ENCODE results near the gene RCAN2.

Gene RCAN2

GRCh38 chr6:46215777-46216176 lies 275.5 kb downstream of the RCAN2 start:
- DNase-seq (ENCODE audit: low read depth in 2 of 2) = no peak

- no peak for DNase-seq (ENCODE audit: low read depth in 2 of 2)
Observed at GRCh38 chr6:46215213-46215612, 276.0 kb downstream of the RCAN2 start.

- no peak for DNase-seq (ENCODE audit: low read depth in 2 of 2)
Observed at GRCh38 chr6:46211917-46212316, 279.3 kb downstream of the RCAN2 start.

GRCh38 chr6:46210294-46210693 lies 281.0 kb downstream of the RCAN2 start:
- no peak for DNase-seq (ENCODE audit: low read depth in 2 of 2)

- no peak for DNase-seq (ENCODE audit: low read depth in 2 of 2)
Observed at GRCh38 chr6:46208303-46208702, 282.9 kb downstream of the RCAN2 start.

- no peak for DNase-seq (ENCODE audit: low read depth in 2 of 2)
Observed at GRCh38 chr6:46207174-46207573, 284.1 kb downstream of the RCAN2 start.

- DNase-seq (ENCODE audit: low read depth in 2 of 2) = no peak
Observed at GRCh38 chr6:46204880-46205650, 286.2 kb downstream of the RCAN2 start.

- no peak for DNase-seq (ENCODE audit: low read depth in 2 of 2)
Observed at GRCh38 chr6:46203391-46204177, 287.7 kb downstream of the RCAN2 start.

- DNase-seq (ENCODE audit: low read depth in 2 of 2) = no peak
Observed at GRCh38 chr6:46201702-46202101, 289.5 kb downstream of the RCAN2 start.

- no peak for DNase-seq (ENCODE audit: low read depth in 2 of 2)
Observed at GRCh38 chr6:46199387-46199786, 291.9 kb downstream of the RCAN2 start.

- DNase-seq (ENCODE audit: low read depth in 2 of 2) = no peak
Observed at GRCh38 chr6:46191961-46192360, 299.3 kb downstream of the RCAN2 start.

- no peak for DNase-seq (ENCODE audit: low read depth in 2 of 2)
Observed at GRCh38 chr6:46190889-46191288, 300.4 kb downstream of the RCAN2 start.

GRCh38 chr6:46189726-46190125 lies 301.5 kb downstream of the RCAN2 start:
- no peak for DNase-seq (ENCODE audit: low read depth in 2 of 2)

- DNase-seq (ENCODE audit: low read depth in 2 of 2) = no peak
Observed at GRCh38 chr6:46186583-46186982, 304.7 kb downstream of the RCAN2 start.

GRCh38 chr6:46184114-46184513 lies 307.1 kb downstream of the RCAN2 start:
- DNase-seq (ENCODE audit: low read depth in 2 of 2) = no peak

GRCh38 chr6:46175976-46176375 lies 315.3 kb downstream of the RCAN2 start:
- no peak for DNase-seq (ENCODE audit: low read depth in 2 of 2)

- no peak for DNase-seq (ENCODE audit: low read depth in 2 of 2)
Observed at GRCh38 chr6:46175446-46175845, 315.8 kb downstream of the RCAN2 start.

GRCh38 chr6:46174904-46175303 lies 316.3 kb downstream of the RCAN2 start:
- no peak for DNase-seq (ENCODE audit: low read depth in 2 of 2)

GRCh38 chr6:46172176-46172575 lies 319.1 kb downstream of the RCAN2 start:
- no peak for DNase-seq (ENCODE audit: low read depth in 2 of 2)
